ENCODE data around the gene C19orf38. TPM values are rescaled to one million over a fixed set of nuclear protein-coding genes. Genes with fewer than 3 reads are reported as not detected.

C19orf38 gene, protein sequence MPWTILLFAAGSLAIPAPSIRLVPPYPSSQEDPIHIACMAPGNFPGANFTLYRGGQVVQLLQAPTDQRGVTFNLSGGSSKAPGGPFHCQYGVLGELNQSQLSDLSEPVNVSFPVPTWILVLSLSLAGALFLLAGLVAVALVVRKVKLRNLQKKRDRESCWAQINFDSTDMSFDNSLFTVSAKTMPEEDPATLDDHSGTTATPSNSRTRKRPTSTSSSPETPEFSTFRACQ
- 0.33 and 0.55 TPM in 2 replicates for total RNA-seq

DNA sequence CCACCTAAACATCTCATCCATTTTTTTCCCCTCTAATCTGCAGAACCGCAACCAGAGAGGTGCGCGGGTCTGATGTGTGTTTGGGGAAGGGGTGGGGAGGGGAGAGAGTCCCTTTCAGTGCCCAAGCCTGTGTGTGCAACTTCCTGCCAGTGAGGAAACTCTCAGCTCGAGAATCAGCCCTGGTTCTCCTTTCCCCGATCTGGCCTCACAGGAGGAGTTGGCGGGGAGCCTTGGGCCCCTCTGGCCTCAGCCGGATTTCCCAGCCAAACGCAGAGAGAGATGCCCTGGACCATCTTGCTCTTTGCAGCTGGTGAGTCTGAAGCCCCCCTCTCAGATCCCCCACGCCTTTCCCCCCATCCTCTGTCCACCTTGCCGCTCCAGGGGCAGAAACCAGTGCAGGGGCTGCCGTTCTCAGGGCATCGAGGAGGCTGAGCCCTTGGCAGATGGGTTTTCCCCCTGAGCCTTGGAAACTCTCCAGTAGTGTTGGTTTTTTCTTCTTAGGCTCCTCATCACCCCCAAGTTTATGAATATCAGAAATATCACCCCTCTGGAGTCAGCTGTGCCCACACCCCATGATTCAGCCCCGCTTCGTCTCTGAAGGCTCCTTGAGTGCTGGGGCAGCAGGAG, at the start of gene C19orf38:
C19orf38 (plus strand) TSS at position 186 of the 627 bp plus-strand sequence; CDS start at position 280, 94 bp downstream.
- no peak for DNase-seq (ENCODE audit: low read depth)
- Histone ChIP-seq H3K4me3 (ENCODE audit: low read depth, low read length) (no peak within 1 kb of the TSS), H3K27me3 (ENCODE audit: control insufficient read depth, insufficient read depth, low read length) (no peaks in the 10 kb centered on the region), H3K36me3 (ENCODE audit: control insufficient read depth, insufficient read depth, low read length) (no peaks in the 10 kb centered on the region)
- TF ChIP-seq, protein P1, sequence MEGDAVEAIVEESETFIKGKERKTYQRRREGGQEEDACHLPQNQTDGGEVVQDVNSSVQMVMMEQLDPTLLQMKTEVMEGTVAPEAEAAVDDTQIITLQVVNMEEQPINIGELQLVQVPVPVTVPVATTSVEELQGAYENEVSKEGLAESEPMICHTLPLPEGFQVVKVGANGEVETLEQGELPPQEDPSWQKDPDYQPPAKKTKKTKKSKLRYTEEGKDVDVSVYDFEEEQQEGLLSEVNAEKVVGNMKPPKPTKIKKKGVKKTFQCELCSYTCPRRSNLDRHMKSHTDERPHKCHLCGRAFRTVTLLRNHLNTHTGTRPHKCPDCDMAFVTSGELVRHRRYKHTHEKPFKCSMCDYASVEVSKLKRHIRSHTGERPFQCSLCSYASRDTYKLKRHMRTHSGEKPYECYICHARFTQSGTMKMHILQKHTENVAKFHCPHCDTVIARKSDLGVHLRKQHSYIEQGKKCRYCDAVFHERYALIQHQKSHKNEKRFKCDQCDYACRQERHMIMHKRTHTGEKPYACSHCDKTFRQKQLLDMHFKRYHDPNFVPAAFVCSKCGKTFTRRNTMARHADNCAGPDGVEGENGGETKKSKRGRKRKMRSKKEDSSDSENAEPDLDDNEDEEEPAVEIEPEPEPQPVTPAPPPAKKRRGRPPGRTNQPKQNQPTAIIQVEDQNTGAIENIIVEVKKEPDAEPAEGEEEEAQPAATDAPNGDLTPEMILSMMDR (IDR thresholded peaks at IDR 0.05; ENCODE audit: insufficient read depth, low read length, poor library complexity, severe bottlenecking), result no peak

DNA sequence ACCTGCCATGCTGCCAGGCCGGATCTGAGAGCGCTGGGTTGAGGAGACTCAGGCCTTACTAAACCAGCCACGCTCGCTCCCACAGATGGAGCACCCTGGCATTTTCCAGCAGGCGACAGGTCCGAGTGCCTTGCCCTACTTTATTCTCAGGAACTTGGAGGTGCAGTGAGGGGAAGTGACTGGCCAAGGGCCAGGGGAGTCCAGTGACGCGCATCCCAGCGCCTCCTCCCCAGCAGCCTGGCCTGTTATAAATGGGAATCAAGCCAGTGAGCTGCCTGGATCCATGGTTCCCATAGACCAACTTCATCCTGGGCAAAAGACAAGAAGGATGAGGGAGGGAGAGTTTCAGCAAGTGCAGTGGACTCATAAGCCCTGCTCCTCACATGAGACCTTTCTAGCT, 47.7 kb upstream of the C19orf38 start:
- no peak overlapping the region for H3K4me3 ChIP-seq (ENCODE audit: low read depth, low read length)
- no peaks in the 10 kb centered on the region for H3K27me3 ChIP-seq (ENCODE audit: control insufficient read depth, insufficient read depth, low read length)
- TF ChIP-seq, protein P1 (IDR thresholded peaks at IDR 0.05; ENCODE audit: insufficient read depth, low read length, poor library complexity, severe bottlenecking), result no peak
- DNase-seq (ENCODE audit: low read depth), result no peak
- H3K36me3 ChIP-seq (ENCODE audit: control insufficient read depth, insufficient read depth, low read length), result peaks cover 4% of the 10 kb centered on the region

GRCh38 chr19:10802479-10802878, 45.7 kb upstream of the C19orf38 start:
- peaks cover 5% of the 10 kb centered on the region for H3K36me3 ChIP-seq (ENCODE audit: control insufficient read depth, insufficient read depth, low read length)
- TF ChIP-seq, protein P1 (IDR thresholded peaks at IDR 0.05; ENCODE audit: insufficient read depth, low read length, poor library complexity, severe bottlenecking), result no peak

DNA sequence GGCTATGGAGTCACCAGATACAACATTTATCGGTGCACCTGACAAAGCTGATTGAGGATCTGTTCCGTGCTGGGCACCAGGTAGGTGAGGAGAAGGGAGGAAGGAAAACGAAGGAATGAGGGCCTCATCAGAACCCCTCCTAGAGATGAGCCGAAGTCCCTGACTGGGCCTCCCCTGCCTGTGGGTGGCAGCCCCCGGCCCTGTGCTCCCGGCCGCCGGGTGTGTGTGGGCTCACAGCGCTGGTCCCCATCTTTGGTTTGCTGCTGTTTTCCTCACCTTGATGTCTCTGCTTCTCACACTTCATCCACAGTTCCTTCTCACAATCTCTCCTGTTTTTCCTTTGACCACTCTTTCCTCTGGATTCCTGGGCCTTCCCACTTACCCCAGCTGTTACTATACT, 45.0 kb upstream of the C19orf38 start:
- TF ChIP-seq, protein P1 (IDR thresholded peaks at IDR 0.05; ENCODE audit: insufficient read depth, low read length, poor library complexity, severe bottlenecking), result no peak
- no peak for DNase-seq (ENCODE audit: low read depth)
- H3K27me3 ChIP-seq (ENCODE audit: control insufficient read depth, insufficient read depth, low read length), result no peaks in the 10 kb centered on the region
- no peak overlapping the region for H3K4me3 ChIP-seq (ENCODE audit: low read depth, low read length)
- H3K36me3 ChIP-seq (ENCODE audit: control insufficient read depth, insufficient read depth, low read length), result peaks cover 5% of the 10 kb centered on the region

More at GRCh38 chr19:10802479-10802878, 45.7 kb upstream of the C19orf38 start:
- no peaks in the 10 kb centered on the region for H3K27me3 ChIP-seq (ENCODE audit: control insufficient read depth, insufficient read depth, low read length)
- DNase-seq (ENCODE audit: low read depth), result no peak
- no peak overlapping the region for H3K4me3 ChIP-seq (ENCODE audit: low read depth, low read length)

DNA sequence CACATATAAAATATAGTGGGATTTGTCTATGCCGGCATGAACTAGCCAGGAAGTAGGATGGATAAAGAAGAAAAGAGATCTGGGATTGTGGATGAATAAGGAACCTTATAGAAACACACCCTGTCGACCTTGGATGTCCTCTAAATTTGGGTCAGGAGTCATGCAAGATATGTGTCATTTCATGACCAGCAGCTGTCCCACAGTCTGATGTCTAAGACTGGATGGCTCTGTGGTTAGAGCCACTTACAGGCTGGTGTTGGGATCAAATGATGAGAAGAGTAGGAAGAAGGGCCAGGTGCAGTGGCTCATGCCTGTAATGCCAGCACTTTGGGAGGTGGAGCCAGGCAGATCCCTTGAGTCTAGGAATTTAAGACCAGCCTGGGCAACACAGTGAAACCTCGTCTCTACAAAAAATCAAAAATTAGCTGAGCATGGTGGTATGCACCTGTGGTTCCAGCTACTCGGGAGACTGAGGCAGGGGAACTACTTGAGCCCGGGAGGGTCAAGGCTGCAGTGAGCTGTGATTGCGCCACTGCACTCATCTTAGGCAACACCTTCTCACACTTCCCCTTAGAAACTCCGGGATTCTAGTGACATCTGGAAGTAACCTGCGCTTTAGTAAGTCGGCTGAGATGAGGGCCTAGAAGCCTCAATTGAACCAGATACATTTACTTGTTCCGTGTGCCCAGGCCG, 43.0 kb upstream of the C19orf38 start:
- TF ChIP-seq, protein P1 (IDR thresholded peaks at IDR 0.05; ENCODE audit: insufficient read depth, low read length, poor library complexity, severe bottlenecking), result no peak
- Histone ChIP-seq H3K4me3 (ENCODE audit: low read depth, low read length) (no peak overlapping the region), H3K27me3 (ENCODE audit: control insufficient read depth, insufficient read depth, low read length) (no peaks in the 10 kb centered on the region), H3K36me3 (ENCODE audit: control insufficient read depth, insufficient read depth, low read length) (peaks cover 6% of the 10 kb centered on the region)
- no peak for DNase-seq (ENCODE audit: low read depth)
